CD4-positive, alpha-beta T cell (primary cell): ENCODE results near the gene CACNB2. TPM values are rescaled to one million over a fixed set of nuclear protein-coding genes. Genes with fewer than 3 reads are reported as not detected.

ENCODE experiments used
- ATAC-seq: fragments of 200-7000 bp; cut with Tn5 transposase; one replicate; pipeline ENCODE4 v1.10.0; 2022; ENCODE audit warnings: mild to moderate bottlenecking; ENCODE audit not compliant: poor library complexity
- CTCF ChIA-PET: fragments of 350-600 bp; sonication (Branson Sonifier 250); formaldehyde crosslinking; loops from one replicate; lab custom pipeline; 2021; ENCODE audit warnings: antibody characterized with exemption, inconsistent platforms; lab: Charles Lee
- POLR2A ChIA-PET: fragments of 350-600 bp; sonication (Branson Sonifier 250); formaldehyde crosslinking; loops from one replicate; lab custom pipeline; 2021; ENCODE audit warnings: antibody characterized with exemption, inconsistent platforms; lab: Charles Lee
- DNase-seq, 14 experiments: peaks; one replicate each; pipeline ENCODE4 v3.0.0-alpha.2; 2013 to 2020; ENCODE audit warnings: mixed read lengths in 2 of 14
- H3K27ac ChIP-seq, 2 donors: one replicate each; pipeline versions ENCODE4 v1.5.1 to v1.7.0; 2013; ENCODE audit warnings: low read length in 2 of 2, low read depth in 1 of 2, mild to moderate bottlenecking in 1 of 2
- H3K27me3 ChIP-seq, 2 experiments: 1 replicate in 1 of 2; 2 replicates in 1 of 2; pipeline versions ENCODE4 v1.6.1 to v1.7.0; 2013; ENCODE audit warnings: low read length in 2 of 2, control low read depth in 1 of 2, mild to moderate bottlenecking in 1 of 2, moderate library complexity in 1 of 2; ENCODE audit not compliant: insufficient read depth in 2 of 2, control insufficient read depth in 1 of 2
- H3K36me3 ChIP-seq: one replicate; pipeline ENCODE4 v1.6.1; 2013; ENCODE audit warnings: low read length, control low read depth; ENCODE audit not compliant: insufficient read depth
- H3K4me1 ChIP-seq: one replicate; pipeline ENCODE4 v1.6.1; 2013; ENCODE audit warnings: low read length, control low read depth; ENCODE audit not compliant: insufficient read depth
- H3K4me3 ChIP-seq: one replicate; pipeline ENCODE4 v1.5.1; 2013; ENCODE audit warnings: mild to moderate bottlenecking, low read length, moderate library complexity
- H3K9me3 ChIP-seq, 2 experiments: 1 replicate in 1 of 2; 2 replicates in 1 of 2; pipeline versions ENCODE4 v1.6.1 to v1.7.0; 2013; ENCODE audit warnings: low read length in 2 of 2, mild to moderate bottlenecking in 2 of 2, control low read depth in 1 of 2, moderate library complexity in 1 of 2; ENCODE audit not compliant: control insufficient read depth in 1 of 2, insufficient read depth in 1 of 2
- H3K27ac Mint-ChIP-seq: one replicate; pipeline ENCODE4 v1.8.0; 2020; ENCODE audit warnings: mixed read lengths
- H3K27me3 Mint-ChIP-seq: one replicate; pipeline ENCODE4 v1.8.0; 2021; ENCODE audit warnings: mixed read lengths
- H3K36me3 Mint-ChIP-seq: one replicate; pipeline ENCODE4 v1.8.0; 2021; ENCODE audit warnings: low read depth, mixed read lengths
- H3K4me1 Mint-ChIP-seq: one replicate; pipeline ENCODE4 v1.8.0; 2021; ENCODE audit warnings: low read depth, mixed read lengths
- H3K4me3 Mint-ChIP-seq: one replicate; pipeline ENCODE4 v1.8.0; 2020; ENCODE audit warnings: mild to moderate bottlenecking, mixed read lengths
- H3K9me3 Mint-ChIP-seq: one replicate; pipeline ENCODE4 v1.8.0; 2020; ENCODE audit warnings: mixed read lengths
- CTCF ChIP-seq: fragments of 200-600 bp; IDR thresholded peaks from one replicate; pipeline ENCODE4 v1.8.0; 2022; ENCODE audit warnings: antibody characterized with exemption, mild to moderate bottlenecking
- intact Hi-C, 2 experiments: fragments of 100-400 bp; cut with DNase I in 1 of 2; cut with micrococcal nuclease in 1 of 2; formaldehyde crosslinking; loops; one replicate each; pipeline versions ENCODE4 v1.15.1 to v1.9.0; 2023 to 2025; cut with DNase I, micrococcal nuclease
- total RNA-seq, 174 experiments: library from RNA in 2 of 174; stranded (reverse) in 2 of 174; gene quantifications; one replicate each; pipeline ENCODE4 v1.2.3 and lab custom pipeline; 2021 to 2026

The CACNB2 gene
- total RNA-seq, 2 experiments from 2014 or later: 0.34 TPM; not detected in 1

GRCh38 chr10:18273039-18273438 is 132.8 kb downstream of the CACNB2 start:
- no peak for ATAC-seq

GRCh38 chr10:18278181-18278580 is 138.0 kb downstream of the CACNB2 start:
- ChIA-PET POLR2A (no interaction called here), CTCF (no interaction called here)
- intact Hi-C loops: no loop called here
- no peak for ATAC-seq
- no peaks in the 10 kb centered on the region for H3K27me3 ChIP-seq
- H3K4me3 ChIP-seq: no peak overlapping the region
- H3K36me3 ChIP-seq: no peaks in the 10 kb centered on the region
- Mint-ChIP-seq H3K9me3 (peaks cover 2% of the 10 kb centered on the region), H3K36me3 (no peaks in the 10 kb centered on the region), H3K27ac (no peak overlapping the region), H3K4me1 (no peaks in the 10 kb centered on the region), H3K4me3 (no peak overlapping the region), H3K27me3 (no peaks in the 10 kb centered on the region)
- no peak for TF ChIP-seq CTCF
- no peak overlapping the region for H3K27ac ChIP-seq
- H3K9me3 ChIP-seq: no peaks in the 10 kb centered on the region
- peak in 2 of 14 experiments; percentile 3 to 15 for DNase-seq
- H3K4me1 ChIP-seq: no peaks in the 10 kb centered on the region

More at GRCh38 chr10:18273039-18273438, 132.8 kb downstream of the CACNB2 start:
- no peak for DNase-seq
- intact Hi-C loops: no loop called here
- no peaks in the 10 kb centered on the region for H3K9me3 ChIP-seq
- H3K4me3 ChIP-seq: no peak overlapping the region
- H3K27me3 ChIP-seq: no peaks in the 10 kb centered on the region
- ChIA-PET POLR2A (no interaction called here), CTCF (no interaction called here)
- H3K9me3 Mint-ChIP-seq: no peaks in the 10 kb centered on the region
- TF ChIP-seq CTCF: no peak
- no peak overlapping the region for H3K27ac Mint-ChIP-seq
- H3K36me3 Mint-ChIP-seq: no peaks in the 10 kb centered on the region
- no peak overlapping the region for H3K4me3 Mint-ChIP-seq
- H3K4me1 ChIP-seq: no peaks in the 10 kb centered on the region
- no peaks in the 10 kb centered on the region for H3K27me3 Mint-ChIP-seq
- H3K27ac ChIP-seq: no peak overlapping the region
- H3K36me3 ChIP-seq: no peaks in the 10 kb centered on the region
- no peaks in the 10 kb centered on the region for H3K4me1 Mint-ChIP-seq

GRCh38 chr10:18279173-18279572 is 138.9 kb downstream of the CACNB2 start:
- no peak overlapping the region for H3K4me3 Mint-ChIP-seq
- H3K36me3 ChIP-seq: no peaks in the 10 kb centered on the region
- no peaks in the 10 kb centered on the region for H3K36me3 Mint-ChIP-seq
- no peak for ATAC-seq
- H3K4me3 ChIP-seq: no peak overlapping the region
- H3K4me1 ChIP-seq: no peaks in the 10 kb centered on the region
- CTCF ChIA-PET: no interaction called here
- H3K9me3 Mint-ChIP-seq: peaks cover 2% of the 10 kb centered on the region
- no peaks in the 10 kb centered on the region for H3K9me3 ChIP-seq
- peak in 2 of 14 experiments; percentile 25 to 43 for DNase-seq
- no peaks in the 10 kb centered on the region for H3K27me3 ChIP-seq
- H3K4me1 Mint-ChIP-seq: no peaks in the 10 kb centered on the region
- POLR2A ChIA-PET: no interaction called here
- intact Hi-C loops: no loop called here
- TF ChIP-seq CTCF: no peak
- H3K27ac Mint-ChIP-seq: no peak overlapping the region
- no peaks in the 10 kb centered on the region for H3K27me3 Mint-ChIP-seq
- no peak overlapping the region for H3K27ac ChIP-seq
